Measurements from ENCODE around the gene DCC. TPM values are rescaled to one million over a fixed set of nuclear protein-coding genes. Genes with fewer than 3 reads are reported as not detected.

Gene DCC
- polyA plus RNA-seq, 1 of the 3 experiments (the other 2 are of a cell fraction): 0.20 TPM

- H3K4me2 ChIP-seq: no peak overlapping the region
- no peaks in the 10 kb centered on the region for H3K9me2 ChIP-seq
- no peak for TF ChIP-seq ZBTB33 (IDR thresholded peaks at IDR 0.05; ENCODE audit: borderline replicate concordance, low read depth)
- TF ChIP-seq, protein P1, sequence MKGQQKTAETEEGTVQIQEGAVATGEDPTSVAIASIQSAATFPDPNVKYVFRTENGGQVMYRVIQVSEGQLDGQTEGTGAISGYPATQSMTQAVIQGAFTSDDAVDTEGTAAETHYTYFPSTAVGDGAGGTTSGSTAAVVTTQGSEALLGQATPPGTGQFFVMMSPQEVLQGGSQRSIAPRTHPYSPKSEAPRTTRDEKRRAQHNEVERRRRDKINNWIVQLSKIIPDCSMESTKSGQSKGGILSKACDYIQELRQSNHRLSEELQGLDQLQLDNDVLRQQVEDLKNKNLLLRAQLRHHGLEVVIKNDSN (IDR thresholded peaks at IDR 0.05; ENCODE audit: borderline replicate concordance, low read depth): no peak
- no peak for TF ChIP-seq NFIC (IDR thresholded peaks at IDR 0.05; ENCODE audit: borderline replicate concordance)
- no peaks in the 10 kb centered on the region for H3K79me2 ChIP-seq (ENCODE audit: insufficient read depth)
- no peak for DNase-seq
- H4K20me1 ChIP-seq (ENCODE audit: insufficient read depth): no peaks in the 10 kb centered on the region
- no peaks in the 10 kb centered on the region for H3K9me3 ChIP-seq
- no peak overlapping the region for H3K9ac ChIP-seq
- no peak overlapping the region for H3K27ac ChIP-seq (ENCODE audit: low read depth in 2 of 2, low read length in 1 of 2)
- H3F3A ChIP-seq (replicated peaks; ENCODE audit: insufficient read depth): no peaks in the 10 kb centered on the region
- no peak overlapping the region for H3K4me3 ChIP-seq (ENCODE audit: low read depth in 2 of 2, low read length in 1 of 2)
- ChIA-PET CTCF (interaction anchor here (1.2 kb wide), 1 partner anchor 9 kb away, joined by 4 read pairs; no protein-coding TSS in a partner anchor), POLR2A (no interaction called here)
- no peaks in the 10 kb centered on the region for H3K4me1 ChIP-seq (ENCODE audit: control insufficient read depth in 1 of 2, insufficient read depth in 2 of 2, low read depth in 1 of 2, low read length in 1 of 2)
- WGBS (ENCODE audit: low lambda C conversion rate): 65% methylated on average over 4 of the region's 4 CpGs
- H3K27me3 ChIP-seq (ENCODE audit: insufficient read depth): no peaks in the 10 kb centered on the region
- no peaks in the 10 kb centered on the region for H3K36me3 ChIP-seq (replicated peaks in 1 of 2; ENCODE audit: control insufficient read depth in 1 of 2, insufficient read depth in 2 of 2, low read length in 1 of 2)
- H2AFZ ChIP-seq (ENCODE audit: low read depth): no peak overlapping the region
These were observed 308.2 kb downstream of the DCC start for GRCh38 chr18:52648201-52648600.

DNA sequence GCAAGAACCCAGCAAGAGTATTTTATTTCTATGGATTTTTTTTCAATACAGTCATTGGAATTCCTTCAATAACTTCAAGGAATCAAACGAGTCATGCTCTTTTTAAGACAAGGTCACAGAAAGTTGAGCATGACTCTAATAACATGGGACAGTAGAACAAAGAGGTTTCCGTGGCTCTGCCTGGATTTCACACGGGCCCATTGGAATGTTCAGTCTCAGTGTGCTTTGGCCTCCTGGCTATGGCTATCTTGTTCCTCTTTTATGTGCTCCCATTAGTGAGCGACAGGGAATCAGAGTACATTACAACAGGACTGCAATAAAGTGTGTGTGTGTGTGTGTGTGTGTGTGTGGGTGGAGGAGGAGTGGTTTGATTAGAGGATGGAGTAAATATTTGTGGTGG, 312.4 kb downstream of the DCC start:
- H3K9ac ChIP-seq: no peak overlapping the region
- H3K4me1 ChIP-seq (ENCODE audit: control insufficient read depth in 1 of 2, insufficient read depth in 2 of 2, low read depth in 1 of 2, low read length in 1 of 2): no peaks in the 10 kb centered on the region; a peak in 1 of 4 replicates
- H3K79me2 ChIP-seq (ENCODE audit: insufficient read depth): no peaks in the 10 kb centered on the region
- no peaks in the 10 kb centered on the region for H3K27me3 ChIP-seq (ENCODE audit: insufficient read depth)
- no peak overlapping the region for H2AFZ ChIP-seq (ENCODE audit: low read depth)
- ChIA-PET POLR2A (no interaction called here), CTCF (no interaction called here)
- no peaks in the 10 kb centered on the region for H4K20me1 ChIP-seq (ENCODE audit: insufficient read depth)
- no peak for DNase-seq
- H3F3A ChIP-seq (replicated peaks; ENCODE audit: insufficient read depth): no peaks in the 10 kb centered on the region
- H3K27ac ChIP-seq (ENCODE audit: low read depth in 2 of 2, low read length in 1 of 2): no peak overlapping the region
- no peak overlapping the region for H3K4me3 ChIP-seq (ENCODE audit: low read depth in 2 of 2, low read length in 1 of 2)
- H3K9me3 ChIP-seq: no peaks in the 10 kb centered on the region
- 45% methylated on average over 4 of the region's 4 CpGs for WGBS (ENCODE audit: low lambda C conversion rate)
- no peaks in the 10 kb centered on the region for H3K9me2 ChIP-seq
- no peak overlapping the region for H3K4me2 ChIP-seq
- no peaks in the 10 kb centered on the region for H3K36me3 ChIP-seq (replicated peaks in 1 of 2; ENCODE audit: control insufficient read depth in 1 of 2, insufficient read depth in 2 of 2, low read length in 1 of 2)
- TF ChIP-seq FOXM1 (IDR thresholded peaks at IDR 0.05; ENCODE audit: low read depth) (no peak), POLR2AphosphoS5 (IDR thresholded peaks at IDR 0.05; ENCODE audit: low read depth, low read length) (no peak), TEAD4 (IDR thresholded peaks at IDR 0.05; ENCODE audit: borderline replicate concordance, insufficient read depth) (no peak), NFIC (IDR thresholded peaks at IDR 0.05; ENCODE audit: borderline replicate concordance) (no peak), RFX5 (IDR thresholded peaks at IDR 0.05; ENCODE audit: low read length) (no peak), SMC3 (IDR thresholded peaks at IDR 0.05; ENCODE audit: low read depth, low read length) (no peak), ELF1 (IDR thresholded peaks at IDR 0.05) (no peak), YY1 (IDR thresholded peaks at IDR 0.05; ENCODE audit: low read depth) (no peak), FOSL2 (IDR thresholded peaks at IDR 0.05; ENCODE audit: borderline replicate concordance, low read depth) (no peak), RXRA (IDR thresholded peaks at IDR 0.05; ENCODE audit: borderline replicate concordance, low read depth) (no peak), FOXJ3 (CRISPR knock-in tag; IDR thresholded peaks at IDR 0.05) (no peak), NRF1 (IDR thresholded peaks at IDR 0.05; ENCODE audit: low read depth, low read length) (no peak), CHD2 (IDR thresholded peaks at IDR 0.05; ENCODE audit: low read length, partially characterized antibody) (no peak), EP300 (IDR thresholded peaks at IDR 0.05; ENCODE audit: borderline replicate concordance in 1 of 2, low read depth in 1 of 2, low read length in 1 of 2) (no peak)
- TF ChIP-seq, protein P2, sequence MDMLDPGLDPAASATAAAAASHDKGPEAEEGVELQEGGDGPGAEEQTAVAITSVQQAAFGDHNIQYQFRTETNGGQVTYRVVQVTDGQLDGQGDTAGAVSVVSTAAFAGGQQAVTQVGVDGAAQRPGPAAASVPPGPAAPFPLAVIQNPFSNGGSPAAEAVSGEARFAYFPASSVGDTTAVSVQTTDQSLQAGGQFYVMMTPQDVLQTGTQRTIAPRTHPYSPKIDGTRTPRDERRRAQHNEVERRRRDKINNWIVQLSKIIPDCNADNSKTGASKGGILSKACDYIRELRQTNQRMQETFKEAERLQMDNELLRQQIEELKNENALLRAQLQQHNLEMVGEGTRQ (IDR thresholded peaks at IDR 0.05; ENCODE audit: borderline replicate concordance, low read depth, low read length): no peak
- TF ChIP-seq, protein P3, sequence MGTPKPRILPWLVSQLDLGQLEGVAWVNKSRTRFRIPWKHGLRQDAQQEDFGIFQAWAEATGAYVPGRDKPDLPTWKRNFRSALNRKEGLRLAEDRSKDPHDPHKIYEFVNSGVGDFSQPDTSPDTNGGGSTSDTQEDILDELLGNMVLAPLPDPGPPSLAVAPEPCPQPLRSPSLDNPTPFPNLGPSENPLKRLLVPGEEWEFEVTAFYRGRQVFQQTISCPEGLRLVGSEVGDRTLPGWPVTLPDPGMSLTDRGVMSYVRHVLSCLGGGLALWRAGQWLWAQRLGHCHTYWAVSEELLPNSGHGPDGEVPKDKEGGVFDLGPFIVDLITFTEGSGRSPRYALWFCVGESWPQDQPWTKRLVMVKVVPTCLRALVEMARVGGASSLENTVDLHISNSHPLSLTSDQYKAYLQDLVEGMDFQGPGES (IDR thresholded peaks at IDR 0.05; ENCODE audit: low read depth, low read length): no peak
- TF ChIP-seq, protein P1 (IDR thresholded peaks at IDR 0.05; ENCODE audit: borderline replicate concordance, low read depth): no peak
- TF ChIP-seq, protein P4, sequence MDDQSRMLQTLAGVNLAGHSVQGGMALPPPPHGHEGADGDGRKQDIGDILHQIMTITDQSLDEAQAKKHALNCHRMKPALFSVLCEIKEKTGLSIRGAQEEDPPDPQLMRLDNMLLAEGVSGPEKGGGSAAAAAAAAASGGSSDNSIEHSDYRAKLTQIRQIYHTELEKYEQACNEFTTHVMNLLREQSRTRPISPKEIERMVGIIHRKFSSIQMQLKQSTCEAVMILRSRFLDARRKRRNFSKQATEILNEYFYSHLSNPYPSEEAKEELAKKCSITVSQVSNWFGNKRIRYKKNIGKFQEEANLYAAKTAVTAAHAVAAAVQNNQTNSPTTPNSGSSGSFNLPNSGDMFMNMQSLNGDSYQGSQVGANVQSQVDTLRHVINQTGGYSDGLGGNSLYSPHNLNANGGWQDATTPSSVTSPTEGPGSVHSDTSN (IDR thresholded peaks at IDR 0.05): no peak
- TF ChIP-seq, protein P5, sequence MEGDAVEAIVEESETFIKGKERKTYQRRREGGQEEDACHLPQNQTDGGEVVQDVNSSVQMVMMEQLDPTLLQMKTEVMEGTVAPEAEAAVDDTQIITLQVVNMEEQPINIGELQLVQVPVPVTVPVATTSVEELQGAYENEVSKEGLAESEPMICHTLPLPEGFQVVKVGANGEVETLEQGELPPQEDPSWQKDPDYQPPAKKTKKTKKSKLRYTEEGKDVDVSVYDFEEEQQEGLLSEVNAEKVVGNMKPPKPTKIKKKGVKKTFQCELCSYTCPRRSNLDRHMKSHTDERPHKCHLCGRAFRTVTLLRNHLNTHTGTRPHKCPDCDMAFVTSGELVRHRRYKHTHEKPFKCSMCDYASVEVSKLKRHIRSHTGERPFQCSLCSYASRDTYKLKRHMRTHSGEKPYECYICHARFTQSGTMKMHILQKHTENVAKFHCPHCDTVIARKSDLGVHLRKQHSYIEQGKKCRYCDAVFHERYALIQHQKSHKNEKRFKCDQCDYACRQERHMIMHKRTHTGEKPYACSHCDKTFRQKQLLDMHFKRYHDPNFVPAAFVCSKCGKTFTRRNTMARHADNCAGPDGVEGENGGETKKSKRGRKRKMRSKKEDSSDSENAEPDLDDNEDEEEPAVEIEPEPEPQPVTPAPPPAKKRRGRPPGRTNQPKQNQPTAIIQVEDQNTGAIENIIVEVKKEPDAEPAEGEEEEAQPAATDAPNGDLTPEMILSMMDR (IDR thresholded peaks at IDR 0.05): no peak
